ENCODE measurements around the gene ENAH.

- TF ChIP-seq CTCF (IDR thresholded peaks at IDR 0.05) (no peak), POLR2A (IDR thresholded peaks at IDR 0.05) (no peak), EP300 (IDR thresholded peaks at IDR 0.05) (no peak)
These were observed 44.5 kb upstream of the ENAH start for GRCh38 chr1:225697428-225697827.
